KOPT-K1 (cell line): ENCODE results near the gene CDSN.

Experiments
- H3K27ac ChIP-seq: fragments of 200-600 bp; sonication (generic); 2 replicates; pipeline ENCODE4 v1.5.1; 2016; ENCODE audit warnings: antibody characterized with exemption, mild to moderate bottlenecking, low read depth, low read length; ENCODE audit not compliant: poor library complexity, severe bottlenecking
- H3K36me3 ChIP-seq: fragments of 200-600 bp; sonication (generic); 2 replicates; pipeline ENCODE4 v1.5.1; 2017; ENCODE audit warnings: antibody characterized with exemption, mild to moderate bottlenecking, low read length, moderate library complexity; ENCODE audit not compliant: insufficient read depth
- H3K9me3 ChIP-seq: fragments of 200-600 bp; sonication (generic); 2 replicates; pipeline ENCODE4 v1.5.1; 2017; ENCODE audit warnings: antibody characterized with exemption, low read length, mild to moderate bottlenecking; ENCODE audit not compliant: insufficient read depth, poor library complexity, severe bottlenecking

Gene CDSN

DNA sequence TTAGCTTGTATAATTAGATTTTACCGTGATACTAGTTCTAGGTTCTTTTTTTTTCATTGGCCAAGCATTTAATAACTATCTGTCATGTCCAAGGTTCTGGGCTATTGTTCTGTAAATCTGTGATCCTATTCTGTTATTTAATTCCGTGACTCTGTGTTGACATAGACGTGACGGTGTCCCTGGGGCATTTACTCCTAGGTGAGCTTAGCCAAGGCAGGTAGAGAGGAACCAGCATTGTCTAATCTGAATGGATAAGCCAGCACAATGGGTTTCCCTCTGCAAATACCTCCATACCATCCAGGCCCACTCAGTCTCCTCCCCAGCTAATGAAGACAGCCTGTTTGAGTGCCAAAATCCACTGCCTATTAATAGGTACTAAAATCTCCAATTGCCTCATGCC, 8.9 kb upstream of the CDSN start:
- Histone ChIP-seq H3K9me3 (no peaks in the 10 kb centered on the region), H3K27ac (no peak overlapping the region), H3K36me3 (no peaks in the 10 kb centered on the region)

GRCh38 chr6:31128093-31128676, 7.9 kb upstream of the CDSN start:
- H3K36me3 ChIP-seq = no peaks in the 10 kb centered on the region
- no peaks in the 10 kb centered on the region for H3K9me3 ChIP-seq
- H3K27ac ChIP-seq = no peak overlapping the region

- no peaks in the 10 kb centered on the region for H3K36me3 ChIP-seq
- no peaks in the 10 kb centered on the region for H3K9me3 ChIP-seq
- no peak overlapping the region for H3K27ac ChIP-seq
Observed at GRCh38 chr6:31126396-31127175, 6.3 kb upstream of the CDSN start.

DNA sequence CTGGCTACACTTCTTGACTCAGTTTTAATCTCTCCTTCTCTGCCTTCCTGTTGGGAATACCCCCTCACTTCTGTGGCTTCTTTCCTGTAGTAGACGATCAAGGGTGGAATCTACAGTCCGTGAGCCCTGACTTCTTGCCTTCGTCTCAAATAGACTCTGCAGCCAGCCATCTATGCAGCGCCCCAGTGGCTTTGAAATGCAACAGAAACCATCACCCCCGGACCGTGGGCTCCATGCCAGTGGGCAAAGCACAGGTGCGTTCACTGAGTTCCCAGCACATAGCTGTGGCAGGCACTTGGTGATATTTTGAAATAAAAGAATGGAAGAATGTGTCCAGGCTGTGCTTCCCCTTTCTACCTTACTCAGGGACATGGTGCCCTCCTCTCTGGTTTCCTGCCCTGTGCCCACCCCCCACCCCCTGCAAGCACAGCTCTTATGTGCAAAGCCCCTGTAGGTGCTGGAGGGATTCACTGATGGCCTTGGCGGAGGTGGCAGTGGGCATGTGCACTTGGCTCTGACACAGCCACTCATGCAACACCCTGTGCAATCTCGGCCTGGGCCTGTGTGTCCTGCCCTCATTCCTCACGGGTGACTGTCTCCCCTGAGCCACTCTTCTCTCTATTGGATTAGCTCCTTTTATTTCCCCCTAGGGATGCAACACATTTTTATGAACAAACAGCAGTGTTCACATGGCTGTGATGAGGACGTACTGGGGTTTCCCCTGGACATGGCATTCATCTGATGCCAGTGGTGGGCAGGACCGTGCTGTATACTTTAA, 5.5 kb upstream of the CDSN start:
- no peak overlapping the region for H3K27ac ChIP-seq
- no peaks in the 10 kb centered on the region for H3K36me3 ChIP-seq
- H3K9me3 ChIP-seq = no peaks in the 10 kb centered on the region

DNA sequence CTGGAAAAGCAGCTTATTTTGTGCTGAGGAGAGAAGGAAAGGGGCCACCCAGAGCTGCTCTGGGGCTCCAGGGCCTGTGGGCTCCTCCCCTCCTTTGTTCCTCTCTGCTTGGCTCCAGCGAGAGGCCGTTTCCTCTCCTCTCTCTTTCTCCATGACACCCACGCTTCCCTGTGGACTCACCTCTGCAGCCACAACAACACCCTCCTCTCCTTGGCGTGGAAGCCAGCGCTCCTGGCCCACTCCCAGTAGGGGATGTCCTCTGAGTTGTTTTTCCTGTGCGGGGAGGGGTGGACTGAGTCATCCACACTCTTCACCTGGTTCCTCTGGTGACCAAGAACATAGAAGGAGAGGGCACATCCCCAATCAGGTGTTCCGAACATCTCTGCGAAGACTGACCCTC, 4.9 kb upstream of the CDSN start:
- H3K27ac ChIP-seq = no peak overlapping the region
- H3K36me3 ChIP-seq = no peaks in the 10 kb centered on the region
- H3K9me3 ChIP-seq = no peaks in the 10 kb centered on the region

DNA sequence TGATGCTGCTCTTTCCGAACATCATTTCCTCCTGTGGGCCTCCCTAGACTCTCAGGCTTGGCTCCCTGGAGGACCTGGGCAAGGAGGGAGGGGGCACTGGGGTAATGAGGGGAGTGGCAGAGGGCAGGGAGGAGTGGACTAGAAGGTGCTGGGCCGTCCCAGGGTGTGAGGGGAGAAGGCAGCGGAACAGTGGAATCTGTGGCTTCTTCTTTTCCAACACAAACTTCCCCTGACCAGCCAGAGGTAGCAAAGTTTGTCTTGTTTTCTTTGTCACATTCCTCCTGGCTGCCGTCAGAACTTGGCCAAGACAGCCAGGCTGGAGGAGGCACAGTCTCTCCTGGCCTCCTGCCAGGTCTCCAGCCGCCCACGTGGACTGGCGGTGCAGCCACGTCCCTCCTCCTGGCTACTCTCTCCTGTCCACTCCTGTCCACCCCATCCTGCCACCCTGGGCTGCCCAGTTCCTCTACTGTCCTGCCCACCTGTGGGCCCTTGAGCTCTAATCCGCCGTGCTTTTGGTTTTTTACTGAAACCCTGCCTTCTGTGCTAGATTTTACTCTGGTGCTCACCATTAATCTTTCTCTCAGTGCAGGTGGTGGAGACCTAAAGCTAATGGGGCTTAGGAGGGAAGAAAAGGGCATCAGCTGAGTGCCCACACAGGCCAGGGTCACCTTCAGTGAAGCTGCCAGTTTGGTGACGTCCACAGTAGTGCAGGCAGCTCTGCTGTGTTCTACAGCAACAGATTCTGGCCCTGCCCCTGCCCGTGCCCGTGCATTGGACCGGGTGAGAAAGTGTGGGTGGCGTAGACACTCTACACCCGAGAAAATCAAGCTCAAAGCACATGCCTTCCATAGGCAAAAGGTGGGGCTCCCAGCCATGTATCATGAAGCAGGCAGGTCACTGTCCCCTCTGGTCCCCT, 2.8 kb upstream of the CDSN start:
- Histone ChIP-seq H3K27ac (no peak overlapping the region), H3K9me3 (no peaks in the 10 kb centered on the region), H3K36me3 (no peaks in the 10 kb centered on the region)

GRCh38 chr6:31121131-31121790, 1.0 kb upstream of the CDSN start:
- no peaks in the 10 kb centered on the region for H3K9me3 ChIP-seq
- no peak overlapping the region for H3K27ac ChIP-seq
- no peaks in the 10 kb centered on the region for H3K36me3 ChIP-seq

GRCh38 chr6:31118178-31118577, 2.1 kb downstream of the CDSN start:
- Histone ChIP-seq H3K27ac (no peak overlapping the region), H3K36me3 (no peaks in the 10 kb centered on the region), H3K9me3 (no peaks in the 10 kb centered on the region)

GRCh38 chr6:31116661-31117385, 3.4 kb downstream of the CDSN start:
- Histone ChIP-seq H3K36me3 (no peaks in the 10 kb centered on the region), H3K9me3 (no peaks in the 10 kb centered on the region), H3K27ac (no peak overlapping the region)

DNA sequence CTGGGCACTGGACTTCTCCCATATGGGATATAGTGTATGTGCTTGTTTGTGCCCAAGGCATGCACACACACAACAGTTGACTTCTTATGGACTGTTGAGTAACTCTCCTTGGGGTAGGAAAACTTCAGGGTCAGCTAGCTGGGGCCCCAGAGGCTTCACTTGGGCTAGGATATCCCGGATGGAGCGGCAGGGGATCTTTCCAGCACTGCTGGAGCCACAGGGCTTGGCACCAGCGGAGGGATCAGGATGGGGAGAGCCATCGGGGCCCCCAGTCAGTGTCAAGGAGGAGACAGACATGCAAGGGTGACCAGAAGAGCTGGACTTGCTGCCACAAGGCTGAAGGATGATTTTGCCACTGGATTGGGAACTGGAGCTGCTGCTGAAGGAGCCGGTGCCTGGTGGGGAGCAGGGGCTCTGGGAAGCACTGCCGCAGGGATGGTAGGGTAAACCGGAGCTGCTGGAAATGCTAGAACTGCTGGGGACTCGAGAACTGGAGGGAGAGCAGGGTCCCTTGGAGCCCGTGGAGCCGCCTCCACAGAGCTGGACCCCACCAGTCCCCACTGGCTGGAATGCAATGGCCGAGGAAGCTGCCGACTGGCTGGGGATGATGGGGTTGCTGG, 4.2 kb downstream of the CDSN start:
- Histone ChIP-seq H3K9me3 (no peaks in the 10 kb centered on the region), H3K27ac (no peak overlapping the region), H3K36me3 (no peaks in the 10 kb centered on the region)

- no peaks in the 10 kb centered on the region for H3K9me3 ChIP-seq
- no peak overlapping the region for H3K27ac ChIP-seq
- no peaks in the 10 kb centered on the region for H3K36me3 ChIP-seq
Observed at GRCh38 chr6:31114970-31115849, 5.0 kb downstream of the CDSN start.

DNA sequence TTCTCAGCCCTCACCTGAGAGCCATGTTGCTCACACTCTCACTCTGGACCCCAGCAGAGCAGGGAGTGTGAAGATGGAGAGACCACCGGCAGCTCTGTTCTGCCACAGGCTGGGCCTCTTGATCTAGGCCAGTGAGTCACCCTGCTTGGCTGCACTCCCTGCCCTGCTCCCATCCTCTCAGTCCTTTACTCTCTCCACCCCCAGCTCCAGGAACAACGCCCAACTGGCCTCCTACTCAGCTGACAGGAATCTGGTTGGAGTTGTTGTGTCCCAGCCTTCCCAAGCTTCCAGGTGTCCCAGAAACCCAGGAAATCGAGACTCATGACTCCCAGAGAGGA, 5.7 kb downstream of the CDSN start, which contains the start of gene PSORS1C1:
Gene PSORS1C1 (plus strand): TSS at position 260 of the 338 bp plus-strand sequence. CDS start 14,833 bp downstream, outside the sequence.
- Histone ChIP-seq H3K36me3 (no peaks in the 10 kb centered on the region), H3K27ac (no peak within 1 kb of the TSS), H3K9me3 (no peaks in the 10 kb centered on the region)
